H9 (cell line): Measurements from ENCODE around the gene KLHDC8A. TPM values are rescaled to one million over a fixed set of nuclear protein-coding genes. Genes with fewer than 3 reads are reported as not detected.

ENCODE experiments used
- DNase-seq: peaks from one replicate; pipeline ENCODE4 v3.0.0-alpha.2; 2017
- H2AFZ ChIP-seq: one replicate; pipeline ENCODE4 v1.6.1; 2013; ENCODE audit warnings: mild to moderate bottlenecking, low read length, control low read depth, moderate library complexity
- H2AK5ac ChIP-seq: 2 replicates; pipeline ENCODE4 v1.6.1; 2013; ENCODE audit warnings: low read length, control low read depth, mixed read lengths; ENCODE audit not compliant: insufficient read length
- H2BK120ac ChIP-seq: one replicate; pipeline ENCODE4 v1.6.1; 2013; ENCODE audit warnings: low read depth, mild to moderate bottlenecking, low read length, control low read depth, inconsistent platforms; ENCODE audit not compliant: poor library complexity, severe bottlenecking
- H2BK12ac ChIP-seq: 2 replicates; pipeline ENCODE4 v1.6.1; 2013; ENCODE audit warnings: low read length, control low read depth, mixed read lengths, low read depth; ENCODE audit not compliant: insufficient read length
- H2BK15ac ChIP-seq: 2 replicates; pipeline ENCODE4 v1.6.1; 2013; ENCODE audit warnings: low read depth, low read length, control low read depth
- H2BK20ac ChIP-seq: one replicate; pipeline ENCODE4 v1.6.1; 2013; ENCODE audit warnings: low read depth, mild to moderate bottlenecking, low read length, control low read depth, inconsistent platforms; ENCODE audit not compliant: poor library complexity, severe bottlenecking
- H2BK5ac ChIP-seq: 2 replicates; pipeline ENCODE4 v1.6.1; 2013; ENCODE audit warnings: low read length, control low read depth, mixed read lengths; ENCODE audit not compliant: insufficient read length
- H3K14ac ChIP-seq: 2 replicates; pipeline ENCODE4 v1.6.1; 2013; ENCODE audit warnings: low read length, control low read depth; ENCODE audit not compliant: insufficient read depth
- H3K18ac ChIP-seq: 2 replicates; pipeline ENCODE4 v1.6.1; 2013; ENCODE audit warnings: low read depth, mild to moderate bottlenecking, mixed read lengths, low read length, control low read depth; ENCODE audit not compliant: insufficient read length
- H3K23ac ChIP-seq: 2 replicates; pipeline ENCODE4 v1.6.1; 2013; ENCODE audit warnings: low read length, control low read depth, mixed read lengths, low read depth; ENCODE audit not compliant: insufficient read length
- H3K23me2 ChIP-seq: 2 replicates; pipeline ENCODE4 v1.6.1; 2013; ENCODE audit warnings: low read depth, mild to moderate bottlenecking, mixed read lengths, low read length, control low read depth; ENCODE audit not compliant: insufficient read length, poor library complexity, severe bottlenecking
- H3K27ac ChIP-seq: 2 replicates; pipeline ENCODE4 v1.5.1; 2013; ENCODE audit warnings: low read length, control low read depth, mixed read lengths, low read depth; ENCODE audit not compliant: insufficient read length
- H3K27me3 ChIP-seq: 2 replicates; pipeline ENCODE4 v1.6.1; 2013; ENCODE audit warnings: low read length, control low read depth, inconsistent platforms; ENCODE audit not compliant: insufficient read depth
- H3K4ac ChIP-seq: 2 replicates; pipeline ENCODE4 v1.6.1; 2013; ENCODE audit warnings: low read depth, mild to moderate bottlenecking, control low read depth, inconsistent platforms, low read length, moderate library complexity
- H3K4me1 ChIP-seq: 2 replicates; pipeline ENCODE4 v1.6.1; 2013; ENCODE audit warnings: low read length, control low read depth, inconsistent platforms; ENCODE audit not compliant: insufficient read depth
- H3K4me2 ChIP-seq: 2 replicates; pipeline ENCODE4 v1.6.1; 2013; ENCODE audit warnings: low read length, control low read depth, mixed read lengths; ENCODE audit not compliant: insufficient read length, insufficient read depth
- H3K56ac ChIP-seq: 2 replicates; pipeline ENCODE4 v1.6.1; 2013; ENCODE audit warnings: low read depth, mild to moderate bottlenecking, mixed read lengths, low read length, control low read depth; ENCODE audit not compliant: insufficient read length
- H3K79me1 ChIP-seq: 2 replicates; pipeline ENCODE4 v1.6.1; 2013; ENCODE audit warnings: low read depth, mild to moderate bottlenecking, moderate library complexity, low read length, control low read depth, inconsistent platforms; ENCODE audit not compliant: insufficient read depth, poor library complexity, severe bottlenecking
- H3K79me2 ChIP-seq: 2 replicates; pipeline ENCODE4 v1.6.1; 2013; ENCODE audit warnings: low read length, control low read depth, inconsistent platforms; ENCODE audit not compliant: insufficient read depth
- H3K9ac ChIP-seq: 2 replicates; pipeline ENCODE4 v1.6.1; 2013; ENCODE audit warnings: low read length, control low read depth, mixed read lengths; ENCODE audit not compliant: insufficient read length; ENCODE audit errors: extremely low read depth
- H3K9me3 ChIP-seq: one replicate; pipeline ENCODE4 v1.6.1; 2013; ENCODE audit warnings: low read depth, low read length, inconsistent platforms; ENCODE audit not compliant: control insufficient read depth
- H3T11ph ChIP-seq: one replicate; pipeline ENCODE4 v1.6.1; 2013; ENCODE audit warnings: mild to moderate bottlenecking, low read length, control low read depth, inconsistent platforms
- H4K20me1 ChIP-seq: one replicate; pipeline ENCODE4 v1.6.1; 2013; ENCODE audit not compliant: control insufficient read depth, insufficient read length, insufficient read depth
- H4K5ac ChIP-seq: 2 replicates; pipeline ENCODE4 v1.6.1; 2013; ENCODE audit warnings: low read depth, mild to moderate bottlenecking, mixed read lengths, low read length, control low read depth; ENCODE audit not compliant: insufficient read length
- H4K8ac ChIP-seq: replicated peaks from 2 replicates; pipeline ENCODE4 v1.6.1; 2013; ENCODE audit warnings: low read length, control low read depth, mixed read lengths, low read depth; ENCODE audit not compliant: insufficient read length
- H4K91ac ChIP-seq: 2 replicates; pipeline ENCODE4 v1.6.1; 2013; ENCODE audit warnings: low read depth, mild to moderate bottlenecking, moderate library complexity, mixed read lengths, low read length, control low read depth; ENCODE audit not compliant: insufficient read length
- H3K27ac Mint-ChIP-seq, 3 experiments: 2 replicates in 2 of 3; 3 replicates in 1 of 3; pipeline ENCODE4 v1.8.0; 2020 to 2021; ENCODE audit warnings: mixed read lengths in 3 of 3, mild to moderate bottlenecking in 1 of 3, moderate library complexity in 1 of 3
- H3K27me3 Mint-ChIP-seq: 2 replicates; pipeline ENCODE4 v1.8.0; 2021; ENCODE audit warnings: low read depth, mild to moderate bottlenecking, moderate library complexity, mixed read lengths
- H3K36me3 Mint-ChIP-seq, 3 experiments: 2 replicates in 2 of 3; 3 replicates in 1 of 3; pipeline ENCODE4 v1.8.0; 2020 to 2021; ENCODE audit warnings: low read depth in 3 of 3, mixed read lengths in 3 of 3; ENCODE audit not compliant: insufficient read depth in 1 of 3
- H3K4me1 Mint-ChIP-seq, 2 experiments: 2 replicates each; pipeline ENCODE4 v1.8.0; 2020; ENCODE audit warnings: mixed read lengths in 2 of 2
- H3K4me3 Mint-ChIP-seq, 2 experiments: 2 replicates in 1 of 2; 3 replicates in 1 of 2; pipeline ENCODE4 v1.8.0; 2020 to 2021; ENCODE audit warnings: mild to moderate bottlenecking in 2 of 2, mixed read lengths in 2 of 2, moderate library complexity in 1 of 2
- H3K9me3 Mint-ChIP-seq, 2 experiments: 2 replicates in 1 of 2; 3 replicates in 1 of 2; pipeline ENCODE4 v1.8.0; 2020; ENCODE audit warnings: mild to moderate bottlenecking in 2 of 2, mixed read lengths in 2 of 2, moderate library complexity in 1 of 2
- CTCF ChIP-seq: fragments of 200-600 bp; sonication (generic); conservative IDR thresholded peaks from 3 replicates; pipeline ENCODE4 v1.8.0; 2021; ENCODE audit warnings: antibody characterized with exemption, mild to moderate bottlenecking
- WGBS: extraction: QIAGEN DNeasy Blood & Tissue Kit; methylation state at CpG from one replicate; pipeline ENCODE4 v1.1.7; 2013; ENCODE audit warnings: missing lambda C conversion rate, low lambda C conversion rate, mixed read lengths; ENCODE audit not compliant: insufficient read length; ENCODE audit errors: extremely low coverage; 5-methylcytosine and 5-hydroxymethylcytosine counted together
- total RNA-seq: library from RNA; stranded (reverse); gene quantifications from 2 replicates; pipeline ENCODE4 v1.2.1, GENCODE V29; 2021

KLHDC8A gene
- total RNA-seq, 1 experiment from 2014 or later: 0.96 TPM

- Histone ChIP-seq H2BK120ac (no peak overlapping the region), H3K27ac (no peak overlapping the region), H4K91ac (no peak overlapping the region), H3K23ac (no peak overlapping the region), H3K4me1 (peaks cover 16% of the 10 kb centered on the region; the same call in 1 of the 2 replicates), H2BK5ac (no peak overlapping the region), H3K9me3 (no peaks in the 10 kb centered on the region), H3K23me2 (no peaks in the 10 kb centered on the region), H2BK15ac (no peak overlapping the region), H3K9ac (no peak overlapping the region), H3K4ac (no peak overlapping the region), H2BK20ac (no peak overlapping the region), H2AFZ (no peak overlapping the region), H3T11ph (no peak overlapping the region), H4K8ac (no peak overlapping the region), H3K14ac (no peak overlapping the region), H3K18ac (no peak overlapping the region), H3K56ac (no peak overlapping the region), H3K79me2 (no peaks in the 10 kb centered on the region), H3K79me1 (no peaks in the 10 kb centered on the region), H4K20me1 (no peaks in the 10 kb centered on the region), H2BK12ac (no peak overlapping the region), H4K5ac (no peak overlapping the region), H3K27me3 (no peaks in the 10 kb centered on the region), H2AK5ac (no peak overlapping the region), H3K4me2 (no peak overlapping the region)
- no peaks in the 10 kb centered on the region for H3K9me3 Mint-ChIP-seq
- no CpG with 5 or more reads among the region's 3 CpGs for WGBS
- H3K27ac Mint-ChIP-seq: 0 out of 7 replicates have a peak overlapping the region, but pooled peaks of 1 of the 3 experiments have one; percentile 14
- H3K4me1 Mint-ChIP-seq: peaks cover 78 to 81% of the 10 kb centered on the region in 2 experiments
- no peak for DNase-seq
- TF ChIP-seq CTCF: no peak
- no peak overlapping the region for H3K4me3 Mint-ChIP-seq
- H3K36me3 Mint-ChIP-seq: no peaks in the 10 kb centered on the region; a peak in 1 of 7 replicates
- peaks cover under 1% of the 10 kb centered on the region; the same call in 1 of the 2 replicates for H3K27me3 Mint-ChIP-seq
Measured at GRCh38 chr1:205355075-205355453, 1.7 kb downstream of the KLHDC8A start.
